ENCODE measurements around the gene ADAMTSL4.

The ADAMTSL4 gene

DNA sequence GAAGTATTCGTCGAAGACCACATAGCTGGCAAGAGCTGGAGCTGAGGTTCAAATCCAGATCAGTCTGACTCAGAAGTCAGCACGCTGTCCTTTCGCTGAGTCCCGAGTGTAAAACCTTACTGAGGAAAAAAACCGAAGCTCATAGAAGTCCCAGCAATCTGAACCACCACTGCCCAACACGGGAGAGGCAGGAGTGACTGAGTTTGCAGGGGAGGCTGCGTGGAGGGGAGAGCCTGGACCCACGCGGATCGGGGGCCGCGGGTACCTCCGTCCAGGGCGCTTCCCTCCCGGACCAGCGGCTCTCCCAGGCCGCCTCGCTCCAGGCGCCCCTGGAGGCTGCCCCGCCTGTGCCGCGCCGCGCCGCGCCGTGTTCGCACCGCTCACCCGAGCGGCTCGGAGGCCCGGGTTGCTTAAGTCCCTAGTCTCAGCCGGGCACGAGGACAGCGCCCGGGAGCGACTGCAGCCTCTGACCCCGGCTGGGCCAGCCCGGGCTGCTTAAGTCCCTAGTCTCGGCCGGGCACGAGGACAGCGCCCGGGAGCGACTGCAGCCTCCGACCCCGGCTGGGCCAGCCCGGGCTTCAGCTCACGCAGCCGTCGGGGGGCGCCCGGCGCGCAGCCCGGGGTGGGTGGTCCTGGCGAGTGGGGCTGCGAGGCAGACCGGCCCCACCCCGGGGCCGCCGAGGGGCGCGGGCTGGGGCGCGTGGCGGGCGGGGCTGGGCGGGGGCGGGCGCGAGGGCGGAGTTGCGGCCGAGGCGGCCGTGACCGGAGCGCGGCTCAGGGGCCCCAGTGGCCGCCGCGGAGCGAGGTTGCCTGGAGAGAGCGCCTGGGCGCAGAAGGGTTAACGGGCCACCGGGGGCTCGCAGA is at the start of gene ADAMTSL4:
ADAMTSL4 (plus strand) TSS at position 777 of the 864 bp plus-strand sequence. CDS start 2,881 bp downstream, outside the sequence.
- peak in 1 of 2 donors; percentile 49 for DNase-seq

DNA sequence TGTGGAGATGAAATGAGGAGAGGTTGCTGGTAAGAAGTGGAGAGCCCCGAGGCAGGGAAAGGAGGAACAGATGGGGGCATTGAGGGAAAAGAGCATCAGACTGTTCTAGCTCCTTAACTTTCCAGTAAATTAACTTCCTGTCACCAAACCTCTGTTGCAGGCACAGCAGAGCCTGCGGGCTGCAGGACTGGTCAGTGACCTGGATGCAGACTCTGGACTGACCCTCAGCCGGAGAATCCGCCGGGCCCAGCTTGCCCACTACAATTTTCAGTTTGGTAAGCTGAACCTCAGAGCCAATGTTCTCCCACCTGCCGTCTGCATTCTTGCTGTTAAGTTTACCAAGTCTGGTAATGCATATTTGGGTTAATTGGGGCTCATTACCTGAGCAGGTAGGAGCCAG is 43.8 kb upstream of the ADAMTSL4 start:
- no peak for DNase-seq

DNA sequence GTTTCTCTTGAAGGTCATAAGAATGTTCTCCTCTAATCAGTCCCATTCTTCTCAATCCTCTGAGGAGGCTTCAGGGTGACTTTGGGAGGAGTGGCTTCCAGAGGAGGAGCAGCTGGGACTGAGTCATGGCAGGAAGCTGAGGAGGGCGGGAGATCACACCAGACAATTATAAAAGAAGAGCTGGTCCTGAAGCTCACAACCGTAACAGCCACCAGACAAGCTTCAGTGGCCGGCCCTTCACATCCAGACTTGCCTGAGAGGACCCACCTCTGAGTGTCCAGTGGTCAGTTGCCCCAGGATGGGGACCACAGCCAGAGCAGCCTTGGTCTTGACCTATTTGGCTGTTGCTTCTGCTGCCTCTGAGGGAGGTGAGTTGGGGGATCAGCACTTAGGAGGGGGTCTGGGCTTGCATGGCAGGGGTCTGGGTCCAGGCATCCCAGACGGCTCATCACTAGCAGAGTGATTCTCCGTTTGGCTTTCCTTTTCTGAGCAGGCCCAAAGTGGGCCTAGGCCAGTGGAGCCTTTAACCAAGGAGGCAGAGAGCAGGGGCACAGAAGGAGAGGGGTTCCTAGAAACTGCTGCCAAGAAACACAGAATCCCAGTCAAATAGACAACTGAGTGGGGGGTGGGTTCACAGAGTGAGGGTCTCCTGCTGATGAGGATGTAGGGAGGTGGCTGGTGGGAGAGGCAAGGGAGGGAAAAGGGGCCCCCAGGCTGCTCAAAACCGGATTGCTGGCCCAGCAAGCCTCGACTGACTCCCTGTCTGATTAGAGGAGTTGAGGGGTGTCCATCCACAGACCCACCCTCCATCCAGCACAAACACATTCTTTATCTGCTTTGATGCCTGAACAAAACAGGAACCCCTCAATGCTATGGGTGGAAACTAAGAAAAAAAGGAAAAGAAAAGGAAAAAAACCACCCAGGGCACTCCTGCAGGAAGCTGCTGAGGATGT is 41.0 kb upstream of the ADAMTSL4 start, which contains the start of gene ECM1:
ECM1 (plus strand) TSS at position 198 of the 953 bp plus-strand sequence; CDS start at position 299, 101 bp downstream.
- peak in 1 of 2 donors; percentile 6 for DNase-seq

DNA sequence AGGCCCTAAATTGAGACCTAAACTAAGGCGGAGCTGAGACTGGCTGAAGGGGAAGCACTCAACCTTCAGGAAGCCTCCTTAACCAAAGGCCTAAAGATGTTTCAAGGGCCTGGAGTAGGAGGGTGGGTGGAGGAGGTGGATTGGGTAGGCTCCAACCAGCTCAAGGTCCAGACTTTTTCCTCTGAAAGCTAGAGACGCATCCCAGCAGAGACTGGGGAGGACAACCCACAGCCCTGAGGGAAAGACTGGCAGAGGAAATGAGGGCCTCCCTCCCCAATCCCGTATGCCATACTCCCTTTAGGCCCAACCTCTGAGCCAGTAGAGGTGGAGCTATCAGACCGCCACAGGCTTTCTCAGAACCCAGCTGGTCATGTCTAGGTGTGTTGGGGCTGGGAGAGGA is 40.2 kb upstream of the ADAMTSL4 start:
- no peak for DNase-seq

DNA sequence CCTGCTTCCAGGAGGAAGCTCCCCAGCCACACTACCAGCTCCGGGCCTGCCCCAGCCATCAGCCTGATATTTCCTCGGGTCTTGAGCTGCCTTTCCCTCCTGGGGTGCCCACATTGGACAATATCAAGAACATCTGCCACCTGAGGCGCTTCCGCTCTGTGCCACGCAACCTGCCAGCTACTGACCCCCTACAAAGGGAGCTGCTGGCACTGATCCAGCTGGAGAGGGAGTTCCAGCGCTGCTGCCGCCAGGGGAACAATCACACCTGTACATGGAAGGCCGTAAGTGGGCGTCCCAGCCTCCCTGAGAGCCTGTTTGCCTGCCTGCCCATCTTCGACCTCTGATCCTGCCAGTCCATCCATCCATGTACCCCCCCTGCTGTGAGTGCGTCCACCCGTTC is 37.7 kb upstream of the ADAMTSL4 start:
- no peak for DNase-seq

DNA sequence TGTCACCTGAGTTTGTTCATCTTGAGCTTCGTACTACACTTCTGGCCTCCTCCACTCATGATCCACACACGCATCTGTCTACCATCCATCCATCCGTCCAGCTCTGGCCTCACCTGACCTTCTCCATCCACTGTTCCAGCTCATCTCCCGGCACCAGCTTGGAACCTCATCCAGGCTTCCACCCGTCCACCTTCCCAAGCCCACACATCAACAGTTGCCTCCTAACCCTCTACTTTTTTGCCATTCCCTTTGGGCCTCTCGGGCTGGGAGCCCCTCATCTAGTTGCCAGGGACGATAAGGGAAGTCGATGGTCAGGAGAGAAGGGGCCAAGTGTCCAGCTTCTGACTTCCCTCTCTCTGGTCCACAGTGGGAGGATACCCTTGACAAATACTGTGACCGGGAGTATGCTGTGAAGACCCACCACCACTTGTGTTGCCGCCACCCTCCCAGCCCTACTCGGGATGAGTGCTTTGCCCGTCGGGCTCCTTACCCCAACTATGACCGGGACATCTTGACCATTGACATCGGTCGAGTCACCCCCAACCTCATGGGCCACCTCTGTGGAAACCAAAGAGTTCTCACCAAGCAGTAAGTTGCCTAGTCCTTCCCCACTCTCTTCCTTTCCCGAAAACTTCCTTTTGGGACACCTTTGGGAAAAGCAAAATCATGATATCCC is 37.1 kb upstream of the ADAMTSL4 start:
- no peak for DNase-seq

DNA sequence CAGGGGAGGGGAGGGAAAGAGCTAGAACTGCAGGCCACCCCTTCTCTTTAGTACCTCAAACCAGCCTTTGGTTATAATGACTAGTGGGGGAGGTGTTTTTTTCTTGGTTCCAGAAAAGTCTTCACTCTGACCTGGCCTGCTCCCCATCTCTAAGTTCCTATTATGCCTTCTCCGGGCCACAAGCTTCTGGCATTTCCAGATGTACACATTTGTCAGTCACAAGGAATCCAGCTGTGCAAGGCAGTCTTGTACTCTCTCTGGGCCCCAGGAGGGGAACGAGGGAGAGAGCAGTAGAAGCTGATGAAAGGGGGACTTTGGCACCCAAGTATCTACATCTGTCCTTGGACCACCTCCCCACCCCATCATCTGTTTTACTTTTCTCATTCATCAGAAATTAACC is 36.4 kb upstream of the ADAMTSL4 start:
- no peak for DNase-seq

DNA sequence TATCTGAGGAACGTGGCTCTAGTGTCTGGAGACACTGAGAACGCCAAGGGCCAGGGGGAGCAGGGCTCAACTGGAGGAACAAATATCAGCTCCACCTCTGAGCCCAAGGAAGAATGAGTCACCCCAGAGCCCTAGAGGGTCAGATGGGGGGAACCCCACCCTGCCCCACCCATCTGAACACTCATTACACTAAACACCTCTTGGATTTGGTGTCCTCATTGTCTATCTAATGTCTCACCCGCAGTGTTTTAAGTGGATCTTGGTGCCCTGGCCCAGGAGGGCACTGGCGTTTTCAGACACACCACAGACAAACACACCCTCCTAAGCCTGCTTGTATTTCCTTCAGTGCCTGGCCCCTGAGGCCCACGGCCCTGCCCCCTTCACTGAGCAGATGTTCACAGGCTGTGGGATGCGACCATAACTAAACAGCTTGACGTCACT is 35.8 kb upstream of the ADAMTSL4 start:
- DNase-seq, result no peak

DNA sequence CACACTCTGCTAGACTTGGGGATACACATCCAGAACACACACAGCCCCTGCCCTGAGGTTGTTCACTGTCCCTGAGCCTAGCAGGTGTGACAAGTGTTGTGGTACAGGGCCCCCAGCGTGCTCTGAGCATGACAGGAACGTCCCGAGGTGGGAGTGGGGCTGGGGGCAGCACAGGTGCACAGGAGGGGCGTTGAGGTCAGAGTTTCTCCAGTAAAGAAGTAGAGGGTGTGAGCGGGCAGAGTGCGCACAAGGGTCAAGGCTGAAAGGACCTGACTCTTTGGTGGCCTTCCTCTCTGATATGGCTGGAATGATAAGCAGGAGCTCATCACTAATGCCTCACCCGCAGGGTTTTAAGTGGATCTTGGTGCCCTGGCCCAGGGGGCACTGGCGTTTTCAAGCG is 34.9 kb upstream of the ADAMTSL4 start:
- DNase-seq, result no peak

DNA sequence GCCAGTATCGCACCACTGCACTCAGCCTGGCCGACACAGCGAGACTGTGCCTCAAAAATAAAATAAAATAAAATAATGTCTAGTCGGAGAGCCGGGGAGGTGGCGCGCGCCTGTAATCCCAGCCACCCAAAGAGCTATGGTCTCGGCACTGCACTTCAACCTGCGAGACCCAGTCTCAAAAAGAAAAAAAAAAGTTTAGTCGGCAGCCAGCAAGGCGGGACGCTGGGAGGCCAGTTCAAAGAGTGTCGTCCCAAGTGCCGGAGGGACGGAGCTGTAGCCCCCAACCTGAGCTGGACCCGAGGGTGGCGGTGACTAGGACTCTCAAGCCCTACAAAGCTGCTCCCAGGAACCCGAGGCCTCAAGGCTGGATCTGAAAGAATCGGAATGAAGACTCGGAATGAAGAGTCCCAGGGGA is 34.3 kb upstream of the ADAMTSL4 start:
- DNase-seq, result no peak

DNA sequence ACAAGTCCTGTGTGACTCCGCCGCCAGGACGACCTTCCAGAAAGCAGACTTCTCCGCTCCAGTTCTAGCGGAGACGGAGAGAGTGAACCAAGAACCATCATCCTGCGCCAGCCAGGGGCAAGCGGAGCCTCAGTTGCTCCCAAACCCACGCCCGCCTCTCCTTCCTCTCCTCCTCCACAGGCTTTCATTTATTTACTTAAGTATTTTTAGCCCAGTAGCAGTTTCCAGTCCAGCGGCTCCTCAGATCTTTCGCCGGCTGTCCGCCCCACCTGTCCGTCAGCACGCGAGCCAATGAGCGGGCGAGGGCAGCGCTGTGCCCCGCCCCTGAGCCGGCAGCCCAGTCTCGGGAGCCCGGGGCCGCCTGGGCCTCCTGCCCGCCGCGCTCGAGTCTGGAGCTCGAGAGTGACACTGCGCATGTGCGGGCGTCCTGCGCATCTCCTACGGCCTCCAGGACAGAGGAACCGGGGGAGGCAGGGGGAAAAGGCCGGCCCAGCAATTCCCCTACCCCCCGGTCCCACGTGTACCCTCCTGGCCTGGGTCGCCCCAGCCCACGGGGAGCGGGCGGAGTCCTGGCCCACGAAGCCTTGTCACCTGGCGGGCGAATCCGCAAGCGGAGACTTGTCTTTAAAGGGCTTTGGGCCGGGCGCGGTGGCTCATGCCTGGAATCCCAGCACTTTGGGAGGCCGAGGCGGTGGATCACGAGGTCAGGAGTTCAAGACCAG is 33.7 kb upstream of the ADAMTSL4 start, which contains the start of gene FALEC:
FALEC (plus strand) TSS at position 425 of the 722 bp plus-strand sequence.
- peak; percentile 93 to 94 for DNase-seq

DNA sequence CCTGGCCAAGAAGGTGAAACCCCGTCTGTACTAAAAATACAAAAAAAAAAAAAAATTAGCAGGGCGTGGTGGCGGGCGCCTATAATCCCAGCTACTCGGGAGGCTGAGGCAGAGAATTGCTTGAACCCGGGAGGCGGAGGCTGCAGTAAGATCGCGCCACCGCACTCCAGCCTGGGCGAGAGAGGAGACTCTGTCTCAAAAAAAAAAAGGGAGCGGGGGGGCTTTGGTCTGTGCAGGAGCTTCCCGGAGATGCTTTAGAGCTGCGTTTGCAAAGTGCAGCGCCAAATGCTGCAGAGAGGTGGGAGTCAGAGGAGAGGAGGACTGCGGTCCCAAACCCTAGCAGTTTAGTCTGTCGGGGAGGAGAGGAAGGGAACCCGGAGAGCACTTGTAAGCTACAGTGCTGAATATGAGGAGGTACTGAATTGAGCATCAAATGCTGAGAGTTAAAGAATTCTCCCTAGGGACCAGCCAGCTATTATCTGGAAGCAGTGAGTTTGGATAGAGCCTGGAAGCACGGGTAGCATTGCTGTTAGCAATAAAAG is 33.1 kb upstream of the ADAMTSL4 start:
- DNase-seq, result no peak

DNA sequence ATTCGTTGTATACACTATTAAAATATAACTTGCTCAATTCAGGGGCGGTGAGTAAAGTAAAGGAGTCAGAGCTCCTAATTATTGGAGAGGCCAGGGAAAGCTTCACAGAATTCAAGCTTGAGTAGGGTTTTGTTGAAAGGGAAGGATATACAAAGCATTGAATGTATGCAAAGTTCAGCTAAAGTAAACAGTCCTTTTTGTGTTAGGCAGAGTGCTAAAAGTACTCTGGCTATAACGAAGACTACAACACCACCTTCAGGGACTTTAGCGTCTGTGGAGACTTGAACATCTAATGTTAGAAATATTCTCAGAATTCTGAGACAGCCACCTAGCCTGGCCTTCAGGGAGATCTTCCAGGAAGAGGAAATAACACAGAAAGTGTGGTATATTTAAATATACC is 32.6 kb upstream of the ADAMTSL4 start:
- DNase-seq, result peak in 1 of 2 donors; percentile 16

DNA sequence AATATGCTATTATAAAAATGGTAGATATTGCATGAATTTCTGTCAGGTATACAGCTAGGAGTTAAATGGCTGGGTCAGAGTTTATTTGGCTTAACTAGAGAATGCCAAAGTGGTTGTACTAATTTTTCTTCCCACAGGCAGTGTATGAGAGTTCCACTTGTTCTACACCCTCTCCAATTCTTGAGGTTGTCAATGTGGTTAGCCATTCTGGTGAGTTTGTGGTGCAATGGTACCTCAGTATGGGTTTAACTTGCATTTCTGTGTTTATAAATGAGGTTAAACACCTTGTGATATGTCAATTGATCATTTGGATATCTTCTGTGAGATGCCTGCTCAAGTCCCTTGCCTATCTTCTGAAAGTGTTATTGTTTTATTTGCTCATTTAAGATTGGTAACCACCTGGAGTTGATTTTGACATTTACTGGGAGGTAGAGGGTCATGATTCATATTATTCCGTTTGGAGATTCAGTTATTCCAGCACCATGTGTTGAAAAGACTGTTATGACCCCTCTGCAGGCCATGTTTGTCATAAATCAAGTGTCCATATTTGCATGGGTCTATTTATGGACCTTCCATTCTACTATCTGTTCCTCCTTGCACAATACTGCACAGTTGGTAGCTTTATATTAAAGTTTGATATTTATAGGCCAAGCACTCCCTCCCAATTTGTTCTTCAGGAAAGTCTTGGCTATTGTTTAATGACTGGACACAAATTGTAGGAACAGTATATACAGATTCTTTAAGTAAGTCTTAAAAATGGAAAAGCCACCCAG is 27.8 kb upstream of the ADAMTSL4 start:
- no peak for DNase-seq

DNA sequence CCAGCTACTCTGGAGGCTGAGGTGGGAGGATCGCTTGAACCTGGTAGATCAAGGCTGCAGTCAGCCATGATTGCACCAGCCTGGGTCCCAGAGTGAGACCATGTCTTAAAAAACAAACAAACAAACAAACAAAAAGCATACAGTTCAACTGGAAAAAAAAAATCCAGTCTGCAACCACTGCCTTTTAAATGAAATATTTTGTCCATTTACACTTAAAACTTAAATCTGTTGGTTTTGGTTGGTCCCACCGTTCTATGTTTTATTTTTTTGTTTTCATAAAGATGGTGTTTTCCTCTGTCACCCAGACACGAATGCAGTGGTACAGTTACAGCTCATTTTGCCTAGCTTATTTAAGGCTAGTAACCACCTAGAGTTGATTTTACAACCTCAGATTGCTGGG is 23.9 kb upstream of the ADAMTSL4 start:
- DNase-seq, result no peak

DNA sequence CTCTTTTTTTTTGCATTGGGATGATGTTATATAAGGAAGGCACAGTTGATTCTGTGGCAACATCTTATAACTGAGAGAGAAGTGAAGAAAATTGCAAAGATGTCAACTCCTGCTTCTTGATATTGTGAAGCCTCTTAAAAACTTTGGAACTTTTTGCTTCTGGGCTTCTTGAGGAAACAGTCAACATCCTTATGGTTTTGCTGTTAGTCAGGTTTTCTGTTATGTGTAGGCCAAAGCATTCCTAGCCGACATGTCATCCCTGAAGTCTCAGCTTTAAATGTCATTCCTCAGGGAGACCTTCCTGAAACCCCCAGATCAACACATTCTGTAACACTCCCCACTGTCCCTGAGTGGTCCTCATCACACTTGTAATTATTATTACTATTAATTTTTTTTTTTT is 21.0 kb upstream of the ADAMTSL4 start:
- no peak for DNase-seq

DNA sequence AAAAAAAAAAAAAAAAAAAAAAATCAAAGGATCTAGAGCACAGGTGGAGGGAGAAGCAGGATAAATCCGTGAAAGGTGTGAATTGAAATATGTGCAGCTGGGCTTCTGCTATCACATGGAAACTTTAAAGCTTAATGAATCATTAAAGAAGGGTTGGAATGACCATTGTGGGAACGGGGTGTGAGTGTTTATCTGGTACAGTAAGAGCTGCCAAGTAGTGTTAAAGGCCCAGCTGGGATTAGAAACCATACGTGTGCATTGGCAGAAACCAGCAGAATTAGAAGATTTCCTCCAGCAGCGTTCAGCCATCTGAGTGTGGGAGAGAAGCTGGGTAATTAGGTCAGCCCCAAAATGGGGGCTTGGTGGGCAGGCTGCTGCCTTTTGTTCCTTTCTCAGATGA is 20.2 kb upstream of the ADAMTSL4 start:
- no peak for DNase-seq

DNA sequence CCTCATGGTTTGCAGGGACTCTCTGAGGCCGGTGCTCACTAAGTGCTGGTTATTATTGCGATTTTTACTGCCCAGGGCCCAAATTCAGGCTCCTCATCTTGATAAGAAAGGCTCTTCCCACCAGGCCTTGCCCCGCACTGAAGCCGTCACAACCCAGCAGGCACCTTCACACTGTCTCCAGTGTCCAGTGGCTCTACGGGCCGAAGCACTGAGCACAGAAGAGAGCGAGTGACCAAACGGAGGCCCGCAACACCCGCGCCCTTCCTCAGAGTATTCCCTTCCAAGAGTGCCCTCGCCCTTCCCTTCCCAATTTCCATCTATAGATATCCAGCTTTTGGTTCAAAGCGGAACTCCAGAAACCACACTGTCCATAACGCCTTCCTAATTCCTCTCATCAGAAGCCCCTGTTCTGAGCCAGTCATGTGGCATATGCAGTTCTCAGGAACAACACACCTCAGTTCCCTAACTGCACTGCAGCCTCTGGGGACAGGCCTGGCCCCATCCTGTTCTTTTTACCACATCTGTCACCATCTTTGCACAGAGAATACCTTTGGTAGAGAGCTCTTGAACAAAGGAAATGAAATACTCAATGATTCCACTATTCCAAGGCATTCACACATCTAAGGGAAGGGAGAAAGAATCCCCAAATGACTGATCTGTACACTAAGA is 18.6 kb upstream of the ADAMTSL4 start:
- DNase-seq, result no peak

DNA sequence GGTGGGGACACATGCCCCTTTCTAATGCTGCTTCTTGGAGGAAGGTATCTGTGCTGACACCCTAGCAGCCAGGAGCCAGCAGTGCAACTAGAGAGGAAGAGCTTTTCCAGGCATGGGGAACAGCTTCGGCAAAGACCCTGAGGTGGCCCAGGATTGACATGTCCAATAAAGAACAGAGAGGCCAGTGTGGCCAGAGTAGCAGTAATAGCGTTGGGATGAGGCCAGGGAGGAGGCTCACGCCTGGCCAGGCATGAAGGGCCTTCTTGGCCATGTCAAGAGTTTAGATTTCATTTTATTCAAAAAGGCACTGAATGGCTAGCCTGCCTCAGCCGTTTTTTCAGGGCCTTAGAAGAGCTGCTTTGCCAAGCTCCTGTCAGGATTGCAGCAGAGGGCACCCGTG is 16.3 kb upstream of the ADAMTSL4 start:
- no peak for DNase-seq

DNA sequence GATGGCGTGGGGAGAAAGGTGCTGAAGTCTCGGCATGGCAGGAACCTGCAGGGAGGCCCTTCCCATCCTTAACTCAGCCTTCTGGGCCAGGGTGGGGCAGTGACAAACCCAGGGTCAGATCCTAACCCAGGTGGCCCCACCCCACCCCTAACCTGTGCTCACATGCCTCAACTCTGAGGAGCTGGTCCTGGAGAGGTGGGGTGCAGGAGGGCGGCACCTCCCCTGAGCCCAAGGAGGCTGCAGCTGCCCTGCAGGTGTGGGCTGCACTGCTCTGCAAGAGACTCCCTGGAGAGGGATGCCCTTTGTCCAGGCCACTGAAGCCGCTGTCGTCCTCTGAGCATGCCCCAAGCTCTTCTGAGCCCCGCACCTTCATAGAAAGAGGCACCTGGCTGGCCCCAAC is 15.2 kb upstream of the ADAMTSL4 start:
- no peak for DNase-seq

Measured in CD4-positive, alpha-beta T cell treated with Interferon alpha-2 for 1 hour (primary cell).